Renal pelvis (tissue), 4 donors: Measurements from ENCODE around the gene PRDM7. TPM values are rescaled to one million over a fixed set of nuclear protein-coding genes. Genes with fewer than 3 reads are reported as not detected.
"Not testable (repeated sequence)": the region's sequence is repeated elsewhere in the genome, so short reads cannot be mapped to it uniquely, and the experiment has no call there.

Experiments used
- DNase-seq: peaks from one replicate; pipeline ENCODE4 v3.0.0-alpha.2; 2013
- polyA plus RNA-seq, 3 donors: library from polyadenylated mRNA; unstranded; fragments of 120-200 nt; gene quantifications; one replicate each; pipeline ENCODE4 v1.2.1, GENCODE V29; 2013; ENCODE audit not compliant: insufficient read length in 3 of 3

The PRDM7 gene
- polyA plus RNA-seq, 3 donors, result 0.44 to 0.83 (median 0.74) TPM

DNA sequence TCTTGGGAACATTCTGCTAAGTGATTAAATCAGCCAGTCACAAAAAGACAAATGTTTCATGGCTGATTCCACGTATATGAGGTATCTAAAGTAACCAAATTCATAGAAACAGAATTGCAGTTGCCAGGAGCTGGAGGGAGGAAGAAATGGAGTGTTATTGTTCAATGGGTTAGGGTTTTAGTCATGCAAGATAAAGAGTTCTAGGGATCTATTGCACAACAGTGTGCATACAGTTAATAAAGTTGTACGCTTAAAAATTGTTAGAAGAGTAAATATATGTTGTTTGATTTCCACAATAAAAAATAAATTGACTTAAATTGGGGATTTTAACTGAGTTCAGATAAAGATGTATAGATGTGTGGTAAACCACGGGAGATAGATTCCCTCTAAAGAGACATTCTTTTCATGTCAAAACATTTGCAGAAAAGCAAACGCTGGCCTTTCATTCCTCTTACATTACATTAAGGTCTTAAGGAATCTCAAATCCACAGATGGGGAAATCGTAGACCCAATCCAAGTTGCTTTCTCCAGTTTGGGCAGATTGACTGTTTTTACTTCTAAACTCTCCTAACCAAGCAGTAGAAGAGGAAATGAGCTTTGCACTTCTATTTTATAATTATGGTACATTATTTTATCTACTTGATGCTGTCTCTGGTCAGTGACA is 4.6 kb downstream of the PRDM7 start:
- no peak for DNase-seq

- no peak for DNase-seq
These were observed 6.7 kb downstream of the PRDM7 start for GRCh38 chr16:90070440-90070839.

- no peak for DNase-seq
These were observed 15.7 kb downstream of the PRDM7 start for GRCh38 chr16:90061437-90061836.

DNA sequence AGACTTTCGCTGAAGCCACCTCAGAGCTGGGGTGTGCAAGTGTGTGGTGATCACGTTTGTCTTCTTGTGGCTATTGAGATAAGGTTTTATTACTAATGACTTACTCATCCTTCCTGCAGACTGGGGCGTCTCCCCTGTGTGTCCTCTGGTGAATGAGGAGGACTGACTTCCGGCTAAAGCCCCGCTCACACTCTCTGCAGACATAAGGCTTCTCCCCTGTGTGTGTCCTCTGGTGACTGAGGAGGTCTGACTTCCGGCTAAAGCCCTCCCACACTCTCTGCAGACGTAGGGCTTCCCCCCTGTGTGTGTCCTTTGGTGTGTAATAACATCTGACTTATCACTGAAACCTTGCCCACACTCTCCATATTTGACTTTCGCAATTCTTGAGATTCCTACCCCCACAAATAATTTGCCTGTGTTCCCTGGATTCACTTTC is 19.4 kb downstream of the PRDM7 start:
- DNase-seq, result no peak

DNA sequence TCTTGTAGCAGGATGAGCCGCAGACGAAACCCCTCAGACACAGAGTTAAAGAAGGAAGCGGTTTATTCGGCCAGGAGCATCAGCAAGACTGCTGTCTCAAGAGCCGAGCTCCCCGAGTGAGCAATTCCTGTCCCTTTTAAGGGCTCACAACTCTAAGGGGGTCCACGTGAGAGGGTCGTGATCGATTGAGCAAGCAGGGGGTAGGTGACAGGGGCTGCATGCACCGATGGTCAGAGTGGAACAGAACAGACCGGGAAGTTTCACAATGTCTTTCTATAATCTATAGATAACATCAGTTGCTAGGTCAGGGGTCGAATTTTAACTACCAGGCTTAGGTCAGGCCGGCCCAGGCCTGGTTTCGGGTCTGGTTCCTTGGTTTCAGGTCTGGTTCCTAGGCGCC is 20.6 kb downstream of the PRDM7 start:
- not testable (repeated sequence) for DNase-seq

DNA sequence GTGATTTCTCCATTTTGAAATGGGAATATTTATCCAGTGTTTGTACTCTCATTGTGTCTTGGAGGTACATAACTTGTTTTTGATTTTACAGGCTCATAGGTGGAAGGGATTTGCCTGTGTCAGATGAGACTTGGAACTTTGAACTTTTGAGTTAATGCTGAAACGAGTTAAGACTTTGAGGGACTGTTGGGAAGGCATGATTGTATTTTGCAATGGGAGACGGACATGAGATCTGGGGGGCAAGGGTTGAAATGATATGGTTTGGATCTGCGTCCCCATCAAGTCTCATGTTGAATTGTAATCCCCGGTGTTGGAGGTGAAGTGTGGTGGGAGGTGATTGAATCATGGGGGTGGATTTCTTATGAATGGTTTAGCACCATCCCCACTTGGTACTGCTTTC is 21.8 kb downstream of the PRDM7 start:
- DNase-seq, result no peak

DNA sequence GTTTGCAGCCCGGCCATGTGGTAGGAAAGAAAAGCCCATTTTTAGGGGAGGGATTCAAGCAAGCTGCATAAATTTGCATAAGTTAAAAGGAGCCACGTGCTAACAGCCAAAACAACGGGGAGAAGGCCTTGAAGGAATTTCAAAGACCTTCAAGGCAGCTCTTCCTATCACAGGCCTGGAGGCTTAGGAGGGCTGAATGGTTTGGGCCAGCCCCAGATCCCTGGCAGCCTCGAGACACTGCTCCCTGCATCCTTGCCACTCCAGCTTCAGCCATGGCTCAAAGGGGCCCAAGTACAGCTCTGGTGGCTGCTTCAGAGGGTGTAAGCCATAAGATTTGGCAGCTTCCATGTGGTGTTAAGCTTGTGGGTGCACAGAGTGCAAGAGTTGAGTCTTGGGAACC is 22.6 kb downstream of the PRDM7 start:
- no peak for DNase-seq

- DNase-seq, result no peak
These were observed 23.1 kb downstream of the PRDM7 start for GRCh38 chr16:90053902-90054500.

DNA sequence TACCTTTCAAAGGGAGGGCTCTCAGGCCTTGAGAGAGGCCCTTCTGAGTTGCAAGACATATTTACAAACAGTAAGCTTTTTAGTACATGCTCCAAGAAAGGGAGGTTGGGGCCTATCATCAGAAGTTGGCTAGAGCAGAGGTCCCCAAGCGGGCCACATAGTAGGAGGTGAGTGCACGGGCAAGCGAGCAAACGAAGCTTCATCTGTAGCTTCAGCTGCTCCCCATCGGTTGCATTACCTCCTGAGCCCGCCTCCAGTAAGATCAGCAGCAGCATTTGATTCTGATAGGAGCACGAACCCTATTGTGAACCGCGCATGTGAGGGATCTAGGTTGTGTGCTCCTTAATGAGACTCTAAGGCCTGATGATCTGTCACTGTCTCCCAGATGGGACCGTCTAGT is 26.2 kb downstream of the PRDM7 start:
- no peak for DNase-seq

GRCh38 chr16:90048737-90049330 is 28.3 kb downstream of the PRDM7 start:
- no peak for DNase-seq

DNA sequence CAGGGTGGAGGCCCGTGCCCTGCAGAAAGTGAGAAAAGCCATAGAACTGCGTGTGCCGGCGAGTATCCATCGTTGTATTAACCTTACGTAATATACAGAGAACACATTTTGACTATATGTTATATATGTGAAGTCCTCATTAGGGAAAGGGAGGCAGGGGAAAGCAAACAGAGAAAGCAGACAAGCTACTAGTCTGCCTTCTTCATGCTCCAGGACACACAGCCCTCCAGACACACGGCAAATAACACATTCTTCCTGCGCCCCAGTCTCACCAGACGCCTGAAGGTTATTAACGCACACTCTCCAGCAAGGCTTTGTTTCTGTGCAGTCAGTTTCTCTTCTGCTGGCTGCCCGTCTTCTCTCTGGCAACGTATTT is 28.8 kb downstream of the PRDM7 start:
- DNase-seq, result no peak

DNA sequence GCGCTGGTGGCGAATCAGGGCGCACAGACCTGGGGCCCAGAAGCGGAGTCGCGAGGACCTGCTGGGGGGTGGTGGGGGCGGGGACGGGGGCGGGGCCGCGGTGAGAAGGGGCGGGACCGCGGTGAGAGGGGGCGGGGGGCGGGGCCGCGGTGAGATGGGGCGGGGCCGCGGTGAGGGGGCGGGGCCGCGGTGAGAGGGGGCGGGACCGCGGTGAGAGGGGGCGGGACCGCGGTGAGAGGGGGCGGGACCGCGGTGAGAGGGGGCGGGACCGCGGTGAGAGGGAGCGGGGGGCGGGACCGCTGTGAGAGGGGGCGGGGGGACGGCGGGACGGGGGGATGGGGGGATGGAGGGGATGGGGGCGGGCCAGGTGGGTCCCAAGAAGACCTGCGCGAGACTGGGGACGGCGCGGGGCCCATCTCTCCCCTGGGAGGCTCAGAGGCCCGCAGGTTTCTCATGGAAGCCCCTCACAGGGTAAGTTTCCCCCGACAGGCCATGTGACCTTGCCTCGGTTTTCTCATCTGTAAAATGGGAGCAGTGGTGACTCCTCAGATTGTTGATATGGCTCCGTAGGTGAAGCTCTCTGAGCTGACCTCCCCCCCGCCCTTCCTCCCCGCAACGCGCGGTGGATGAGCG is 29.3 kb downstream of the PRDM7 start:
- DNase-seq, result no peak

DNA sequence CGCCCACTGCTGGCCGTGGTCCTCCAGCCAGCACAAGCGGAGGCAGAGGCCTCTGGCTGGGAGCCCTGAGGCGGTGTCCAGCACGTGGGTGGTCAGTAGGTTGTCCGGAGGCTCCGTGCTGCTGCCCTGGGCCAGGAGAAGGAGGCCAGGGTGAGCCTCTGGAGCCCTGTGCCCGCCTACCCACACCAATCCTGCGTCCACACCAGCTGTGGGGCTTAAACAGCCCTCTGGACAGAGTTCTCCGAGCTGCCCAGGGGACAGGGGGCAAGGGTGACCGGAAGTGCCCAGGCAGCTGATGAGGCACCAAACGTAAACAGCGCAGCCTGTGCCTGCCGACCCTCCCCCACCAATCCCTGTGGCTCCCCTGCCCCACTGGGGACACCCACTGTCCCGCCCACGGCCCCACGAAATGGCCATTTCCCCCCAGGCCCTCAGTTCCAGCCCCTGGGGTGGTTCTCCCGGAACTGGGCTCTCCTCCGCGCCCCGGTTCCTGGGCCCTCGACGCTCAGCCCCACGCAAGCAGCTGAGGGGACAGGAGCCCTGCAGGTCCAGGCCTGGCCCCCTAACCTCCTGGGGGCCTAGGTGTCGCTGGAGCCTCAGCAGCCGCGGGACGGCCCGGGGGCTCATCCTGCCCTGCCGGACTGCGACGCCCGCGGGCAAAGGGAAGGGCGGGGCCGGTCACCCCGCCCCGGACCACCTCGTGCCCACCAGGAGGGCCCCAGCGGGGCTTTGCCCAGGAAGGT is 30.0 kb downstream of the PRDM7 start:
- peak; percentile 77 for DNase-seq

DNA sequence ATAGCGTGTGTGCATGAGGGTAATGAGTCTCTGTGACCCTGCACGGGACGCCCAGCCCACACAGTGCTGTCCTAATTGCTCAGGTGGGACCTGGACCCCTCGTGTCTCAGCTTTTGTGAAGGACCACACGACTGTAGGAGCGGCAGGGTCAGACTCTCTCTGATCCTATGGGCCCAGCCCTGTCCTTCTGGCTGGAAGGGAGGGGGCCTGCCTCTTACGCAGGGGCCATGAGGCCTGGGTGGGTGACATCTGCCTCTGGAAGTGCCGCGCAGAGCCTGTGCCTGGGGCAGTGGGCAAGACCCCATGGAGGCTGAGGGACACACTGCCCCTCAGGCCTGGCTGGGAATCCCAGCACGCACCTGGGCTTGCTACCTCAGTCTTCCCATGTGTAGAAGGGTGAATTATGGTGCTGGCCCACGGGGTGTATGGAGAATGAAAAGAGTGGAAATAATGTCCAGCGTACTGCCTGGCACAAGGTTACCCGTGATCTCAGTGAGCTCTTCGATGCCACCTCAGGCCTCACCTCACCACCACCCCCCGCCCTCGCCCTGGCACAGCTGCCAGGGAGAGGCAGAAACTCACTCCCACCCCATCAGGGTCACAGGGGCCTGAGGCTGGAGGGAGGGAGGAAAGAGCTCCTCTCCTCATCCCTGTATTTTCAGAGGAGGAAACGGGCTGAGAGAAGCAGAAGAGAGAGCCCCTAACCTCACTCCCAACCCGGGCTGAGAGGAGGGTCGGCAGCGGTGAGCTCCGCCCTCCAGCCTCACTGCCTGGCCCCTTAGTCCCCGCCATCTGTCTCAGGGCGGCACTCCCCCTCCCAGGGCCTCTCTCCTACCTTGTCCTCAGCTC is 30.8 kb downstream of the PRDM7 start:
- no peak for DNase-seq

- DNase-seq, result no peak
These were observed 33.0 kb downstream of the PRDM7 start for GRCh38 chr16:90044111-90044551.

DNA sequence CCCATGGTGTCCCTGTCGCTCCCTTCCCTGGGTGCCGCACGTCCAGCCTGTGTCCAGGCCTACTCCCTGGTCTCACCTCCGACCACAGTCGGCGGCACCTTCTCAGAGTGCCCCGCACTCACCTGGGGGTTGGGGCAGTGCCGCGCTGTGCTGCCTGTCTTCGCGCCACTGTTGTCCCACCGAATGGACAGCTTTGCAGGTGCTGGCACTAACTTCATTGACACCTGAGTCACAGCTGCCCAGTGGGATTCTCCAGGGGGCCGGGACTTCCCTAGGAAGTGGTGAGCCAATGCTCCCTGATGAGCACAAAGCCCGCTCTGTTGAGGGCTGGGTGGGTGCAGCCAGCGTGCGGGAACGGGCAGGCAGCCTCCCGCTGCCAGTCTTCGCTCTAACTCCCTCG is 33.6 kb downstream of the PRDM7 start:
- no peak for DNase-seq

DNA sequence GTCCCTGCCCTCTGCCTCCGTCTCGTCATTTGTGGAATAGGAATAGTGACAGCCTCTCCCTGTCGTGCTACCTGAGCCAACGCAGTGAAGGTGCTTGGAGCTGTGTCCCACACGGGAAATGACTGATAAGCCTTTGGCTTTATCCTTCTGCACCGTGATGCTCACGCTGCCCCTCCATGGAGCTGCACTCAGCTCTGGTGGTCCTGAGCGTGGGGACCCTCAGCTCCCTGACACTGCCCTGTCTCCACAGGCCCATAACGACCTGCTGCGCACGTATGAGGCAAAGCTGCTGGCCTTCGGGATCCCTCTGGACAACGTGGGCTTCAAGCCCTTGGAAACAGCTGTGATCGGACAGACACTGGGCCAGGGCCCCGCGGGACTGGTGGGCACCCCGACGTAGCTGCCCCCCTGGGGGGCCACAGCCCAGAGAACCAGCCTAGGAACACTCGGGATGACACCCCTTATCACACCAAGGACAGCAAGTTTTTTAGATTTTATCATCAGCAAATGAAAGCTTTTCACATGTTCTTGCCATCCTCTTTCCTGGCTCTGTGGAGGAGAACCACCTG is 34.1 kb downstream of the PRDM7 start:
- no peak for DNase-seq

GRCh38 chr16:90041896-90042473 is 35.1 kb downstream of the PRDM7 start:
- DNase-seq, result no peak

- DNase-seq, result no peak
These were observed 36.7 kb downstream of the PRDM7 start for GRCh38 chr16:90040152-90041023.

GRCh38 chr16:90037276-90037675 is 39.9 kb downstream of the PRDM7 start:
- DNase-seq, result no peak
